PFSK-1 (cell line): ENCODE measurements around the gene NR3C1.
A peak's percentile ranks its signal among the peaks of the same experiment; 100 is the strongest.

ENCODE experiments used
- FOXP2 ChIP-seq: optimal IDR thresholded peaks from 2 replicates; pipeline ENCODE3; 2011; ENCODE audit warnings: borderline replicate concordance, control low read depth, inconsistent platforms; ENCODE audit not compliant: insufficient read depth; ENCODE audit errors: extremely low read length, extremely low read depth
- POLR2AphosphoS5 ChIP-seq: IDR thresholded peaks from 2 replicates; pipeline ENCODE4 v1.6.1; 2012; ENCODE audit warnings: low read depth, mild to moderate bottlenecking, control low read depth, low read length, moderate library complexity
- REST ChIP-seq, 2 experiments: IDR thresholded peaks; 2 replicates each; pipeline versions ENCODE4 v1.6.1 to v1.8.0; 2011 to 2012; ENCODE audit warnings: low read depth in 2 of 2, low read length in 2 of 2, control low read depth in 1 of 2, inconsistent platforms in 1 of 2, mild to moderate bottlenecking in 1 of 2, moderate library complexity in 1 of 2; ENCODE audit not compliant: insufficient read depth in 1 of 2
- SIN3A ChIP-seq: IDR thresholded peaks from 2 replicates; pipeline ENCODE4 v1.6.1; 2012; ENCODE audit warnings: mild to moderate bottlenecking, low read length, moderate library complexity, borderline replicate concordance; ENCODE audit not compliant: insufficient read depth
- TAF1 ChIP-seq: IDR thresholded peaks from 2 replicates; pipeline ENCODE4 v1.6.1; 2012; ENCODE audit warnings: low read length, control low read depth, borderline replicate concordance; ENCODE audit not compliant: insufficient read depth

NR3C1 gene

DNA sequence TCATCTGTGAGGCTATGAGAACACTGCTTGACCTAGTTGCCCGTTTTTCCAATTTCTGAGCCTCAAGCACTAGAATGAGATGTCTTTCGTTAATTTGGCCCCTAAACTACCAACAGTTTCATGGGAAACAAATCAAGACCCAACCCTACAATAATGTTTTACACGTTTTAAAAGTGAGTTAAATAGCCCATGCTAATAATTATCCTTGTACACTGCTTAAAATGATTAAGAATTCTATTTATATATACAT, 2.3 kb upstream of the NR3C1 start:
- TF ChIP-seq POLR2AphosphoS5 (no peak), TAF1 (no peak), FOXP2 (no peak), SIN3A (no peak)

DNA sequence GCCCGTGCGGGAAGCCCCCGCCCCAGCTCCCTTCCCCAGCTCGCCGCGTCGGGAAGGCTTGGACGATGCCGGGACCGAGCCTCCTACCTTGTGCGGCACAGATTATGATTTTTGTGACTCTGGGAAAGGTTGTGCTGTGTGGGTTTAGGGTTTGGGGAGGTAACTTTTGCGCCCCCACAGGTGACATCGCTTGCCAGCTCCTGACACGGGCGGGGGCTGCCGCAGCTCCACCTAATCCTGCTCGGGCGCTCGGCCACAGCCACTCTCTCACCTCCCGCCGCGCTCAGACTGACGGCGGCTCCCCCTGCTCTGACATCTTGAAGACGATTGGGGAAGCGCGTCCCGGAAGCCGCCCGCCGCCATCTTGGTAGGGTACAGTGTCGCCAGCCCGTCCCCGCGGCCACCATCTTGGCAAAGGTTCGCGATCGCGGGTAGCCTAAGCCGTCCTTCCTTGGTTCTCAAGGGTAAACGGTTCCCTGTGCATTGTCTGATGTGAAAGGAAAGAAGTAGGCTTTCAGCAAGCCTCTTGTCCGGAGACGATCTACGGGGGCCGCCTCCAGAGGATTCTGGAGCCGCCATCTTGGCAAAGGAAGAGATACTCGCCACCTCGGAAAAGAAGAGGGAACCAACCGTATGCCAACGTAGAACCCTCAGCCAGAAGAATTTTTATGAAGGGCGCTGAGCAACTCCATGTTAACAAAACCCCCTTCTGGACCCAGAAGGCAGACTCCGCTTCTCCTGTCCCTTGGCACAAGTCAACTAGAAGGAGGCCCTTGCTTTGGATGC, 1.8 kb upstream of the NR3C1 start:
- 0 out of 2 replicates have a peak, but pooled peaks have one; percentile 33 for TF ChIP-seq SIN3A
- peak; percentile 42 for TF ChIP-seq FOXP2
- TF ChIP-seq REST (IDR thresholded peaks at IDR 0.05; ENCODE audit: insufficient read depth in 1 of 2, low read depth in 2 of 2, low read length in 2 of 2), result 0 out of 4 replicates have a peak, but pooled peaks of 1 of the 2 experiments have one; percentile 31
- TF ChIP-seq POLR2AphosphoS5, result no peak; the same call in 1 of the 2 replicates
- TF ChIP-seq TAF1, result peak; percentile 53; the same call in 1 of the 2 replicates

DNA sequence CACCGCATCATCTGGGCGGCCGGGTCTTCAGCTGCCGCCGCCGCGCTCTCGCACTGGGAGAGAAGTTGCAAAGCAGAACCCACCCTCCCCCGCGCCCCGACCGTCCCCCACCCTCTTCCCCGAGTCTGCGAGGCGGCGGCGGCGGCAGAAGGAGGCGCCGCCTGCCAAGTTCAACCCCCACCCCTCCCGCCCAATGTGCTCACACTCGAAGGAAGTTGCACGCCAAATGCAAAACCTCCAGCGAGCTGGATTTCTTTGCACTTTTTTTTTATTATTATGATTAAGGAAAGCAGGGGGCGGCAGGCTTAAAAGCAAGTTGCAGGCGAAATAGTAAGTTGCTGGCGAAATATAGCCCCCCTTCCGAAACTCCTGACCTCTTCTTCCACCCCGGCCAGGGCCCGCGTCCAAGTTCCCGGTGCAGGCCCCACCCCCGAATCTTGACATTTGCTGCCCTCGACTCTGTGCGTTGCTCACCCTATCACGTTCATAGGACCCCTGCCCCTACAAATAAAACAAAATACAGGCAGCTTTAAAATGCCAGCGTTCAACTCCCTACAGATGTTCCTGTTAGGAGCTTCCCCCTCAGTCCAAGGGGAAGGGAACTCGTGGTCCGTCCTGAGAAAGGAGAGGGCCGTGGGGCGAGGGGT, 1.1 kb upstream of the NR3C1 start:
- TF ChIP-seq TAF1 (no peak; the same call in 1 of the 2 replicates), FOXP2 (no peak), SIN3A (0 out of 2 replicates have a peak, but pooled peaks have one; percentile 32), REST (IDR thresholded peaks at IDR 0.05; ENCODE audit: insufficient read depth in 1 of 2, low read depth in 2 of 2, low read length in 2 of 2) (peak in 1 of 2 experiments; percentile 23; a peak in 1 of 4 replicates), POLR2AphosphoS5 (0 out of 2 replicates have a peak, but pooled peaks have one; percentile 15)

DNA sequence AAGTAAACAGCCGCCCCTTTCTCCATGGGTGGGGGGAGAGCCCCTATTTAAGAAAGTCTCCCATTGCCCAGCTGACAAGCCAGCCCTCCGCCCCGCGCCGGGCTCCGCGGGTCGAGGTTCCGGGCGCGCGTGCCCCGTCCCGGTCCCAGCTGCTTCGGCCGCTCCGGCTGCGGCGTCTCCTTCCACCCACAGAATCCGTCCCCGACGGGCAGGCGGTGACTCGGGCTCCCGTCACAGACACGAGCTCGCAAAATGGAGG, 223 bp downstream of the NR3C1 start:
- TF ChIP-seq SIN3A (no peak), TAF1 (no peak), FOXP2 (no peak), POLR2AphosphoS5 (no peak; the same call in 1 of the 2 replicates), REST (IDR thresholded peaks at IDR 0.05; ENCODE audit: insufficient read depth in 1 of 2, low read depth in 2 of 2, low read length in 2 of 2) (no peak)

DNA sequence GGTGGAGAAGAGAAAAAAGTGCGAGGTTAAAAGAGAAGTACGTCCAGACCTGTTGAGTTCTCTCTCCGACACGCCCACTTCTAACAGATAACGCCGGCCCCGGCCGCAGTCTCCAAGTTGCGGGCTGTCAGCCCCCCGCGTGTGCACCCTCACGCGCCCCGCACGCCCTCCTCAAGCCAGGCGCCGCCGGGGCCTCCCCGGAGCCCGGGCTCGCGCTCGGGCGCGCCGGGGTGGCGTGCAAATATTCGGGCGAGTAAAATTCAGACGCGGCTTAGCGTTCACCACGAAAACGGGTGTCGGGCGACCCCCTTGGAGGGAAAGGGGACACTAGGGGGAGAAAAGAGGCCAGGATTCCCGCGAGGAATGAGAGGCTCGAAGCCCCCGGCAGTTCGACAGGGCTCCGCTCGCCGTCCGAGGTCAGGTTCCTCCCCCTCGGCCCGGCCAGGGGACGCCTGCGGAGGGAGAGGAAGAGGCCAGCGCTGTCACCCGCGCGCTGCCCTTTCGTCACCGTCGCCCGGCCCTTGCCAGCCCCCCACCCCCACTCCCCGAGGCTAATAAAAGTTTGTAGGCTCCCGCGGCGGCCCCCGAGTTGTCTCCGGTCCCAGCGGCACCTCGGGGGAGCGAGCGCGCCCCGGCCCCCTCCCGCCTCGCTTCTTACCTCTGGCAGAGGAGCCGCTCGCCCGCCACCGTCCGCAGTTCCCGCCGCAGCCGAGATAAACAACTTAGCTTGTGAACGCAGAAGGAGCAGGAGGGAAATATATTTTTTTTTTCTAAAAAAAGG, 743 bp downstream of the NR3C1 start:
- TF ChIP-seq SIN3A, result peak; percentile 2; the same call in 1 of the 2 replicates
- no peak for TF ChIP-seq POLR2AphosphoS5
